SK-N-MC (cell line): ENCODE results near the gene SENP2.

ENCODE experiments used
- EZH2 ChIP-seq: fragments of 200-600 bp; sonication (generic); IDR thresholded peaks from one replicate; pipeline ENCODE4 v1.6.1; 2017; ENCODE audit warnings: antibody characterized with exemption
- POLR2AphosphoS5 ChIP-seq: IDR thresholded peaks from 2 replicates; pipeline ENCODE4 v1.6.1; 2012; ENCODE audit warnings: mild to moderate bottlenecking, low read depth, low read length, borderline replicate concordance

DNA sequence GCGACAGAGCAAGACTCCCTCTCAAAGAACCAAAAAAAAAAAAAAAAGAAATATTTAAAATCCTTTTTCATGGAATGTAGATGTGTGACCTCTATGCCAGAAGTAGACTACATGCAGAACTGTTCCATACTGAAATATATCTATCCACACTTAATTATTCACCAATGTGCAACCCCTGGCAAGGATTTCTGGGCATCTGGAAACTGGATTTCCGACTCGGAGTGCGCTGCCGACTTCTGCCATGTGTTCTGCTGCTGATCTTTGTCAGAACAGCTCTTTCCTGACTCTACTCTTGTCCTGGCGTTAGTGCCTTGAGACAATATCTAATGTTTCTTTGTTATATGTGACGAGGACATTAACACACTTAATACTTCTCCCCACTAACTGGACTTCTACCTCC lies 45.4 kb upstream of the SENP2 start:
- TF ChIP-seq POLR2AphosphoS5 (no peak), EZH2 (no peak)
